Right lobe of liver (tissue), 6 donors: ENCODE data around the gene CD8A. TPM values are rescaled to one million over a fixed set of nuclear protein-coding genes. Genes with fewer than 3 reads are reported as not detected.

Experiments used
- ATAC-seq, 4 donors: fragments of 200-7000 bp; cut with Tn5 transposase; one replicate each; pipeline ENCODE4 v1.9.1; 2020; ENCODE audit warnings: mild to moderate bottlenecking in 4 of 4, moderate library complexity in 4 of 4
- DNase-seq, 3 donors: peaks; one replicate each; pipeline ENCODE4 v3.0.0-alpha.2; 2020
- H3K27ac ChIP-seq, 3 donors: fragments of 200-600 bp; one replicate each; pipeline ENCODE4 v1.8.0; 2022
- H3K27me3 ChIP-seq, 2 donors: fragments of 200-600 bp; one replicate each; pipeline ENCODE4 v1.8.0; 2022
- H3K36me3 ChIP-seq, 4 donors: fragments of 200-600 bp; sonication (generic) in 1 of 4; one replicate each; pipeline versions ENCODE4 v1.5.1 to v1.8.0; 2017 to 2022; ENCODE audit warnings: control low read depth in 1 of 4
- H3K4me1 ChIP-seq, 4 donors: fragments of 200-600 bp; sonication (generic) in 1 of 4; one replicate each; pipeline versions ENCODE4 v1.5.1 to v1.8.0; 2017 to 2022; ENCODE audit warnings: control low read depth in 1 of 4
- H3K4me3 ChIP-seq, 3 donors: fragments of 200-600 bp; one replicate each; pipeline ENCODE4 v1.8.0; 2022
- H3K9me3 ChIP-seq, 4 donors: fragments of 200-600 bp; sonication (generic) in 1 of 4; one replicate each; pipeline versions ENCODE4 v1.5.1 to v1.8.0; 2017 to 2022; ENCODE audit warnings: control low read depth in 1 of 4
- POLR2A ChIP-seq: fragments of 450-650 bp; IDR thresholded peaks from one replicate; pipeline ENCODE4 v1.6.1; 2017; ENCODE audit warnings: antibody characterized with exemption, mild to moderate bottlenecking
- WGBS: methylation state at CpG from one replicate; pipeline ENCODE4 v1.1.6; 2018; ENCODE audit warnings: low coverage, low lambda C conversion rate; ENCODE audit not compliant: insufficient coverage; ENCODE audit errors: missing lambda C conversion rate; 5-methylcytosine and 5-hydroxymethylcytosine counted together
- intact Hi-C, 2 donors: fragments of 100-400 bp; cut with DNase I; formaldehyde crosslinking; loops; one replicate each; pipeline versions ENCODE4 v1.11.2 to v1.14.1; 2022
- total RNA-seq, 6 experiments: library from RNA; depleted of rRNA in 2 of 6; stranded (reverse); fragments of >200 nt in 2 of 6; fragmentation: NEBNext Ultra II Directional in 3 of 6; extraction: Animal tissue kit (Norgen Biotek cat#: 25700) in 3 of 6; gene quantifications; one replicate each; pipeline versions ENCODE4 v1.1.0 to v1.2.4, GENCODE V29; 2016 to 2023
- TF ChIP-seq, protein P1 (sequence below), 4 donors: fragments of 200-600 bp in 3 of 4; fragments of 450-650 bp in 1 of 4; IDR thresholded peaks; one replicate each; pipeline versions ENCODE4 v1.5.1 to v1.8.0; 2016 to 2022; ENCODE audit warnings: antibody characterized with exemption in 4 of 4, mild to moderate bottlenecking in 2 of 4
- donor health status: DM: no; HTN: yes; CAD: no.
- donor health status: DM: no; HTN: no; CAD: no.
- donor health status: DM: no; HTN: no; CAD: no.
- donor health status: DM: no; HTN: yes; CAD: no.
- donor health status: DM: no; HTN: yes; CAD: no.

Gene CD8A
- total RNA-seq, 6 experiments from 2014 or later, result 0.26 to 1.1 (median 0.61) TPM

DNA sequence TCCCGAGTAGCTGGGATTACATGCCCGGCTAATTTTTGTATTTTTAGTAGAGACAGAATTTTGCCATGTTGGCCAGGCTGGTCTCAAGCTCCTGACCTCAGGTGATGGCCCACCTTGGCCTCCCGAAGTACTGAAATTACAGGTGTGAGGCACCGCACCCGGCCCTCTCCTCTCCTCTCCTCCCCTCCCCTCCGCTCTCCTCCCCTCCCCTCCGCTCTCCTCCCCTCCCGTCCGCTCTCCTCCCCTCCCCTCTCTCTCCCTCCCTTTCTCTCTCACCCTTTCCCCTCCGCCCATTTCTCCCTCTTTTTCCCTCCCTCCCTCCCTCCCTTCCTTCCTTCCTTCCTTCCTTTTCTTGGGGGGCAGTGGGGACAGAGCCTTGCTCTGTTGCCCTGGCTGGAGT is 42.6 kb upstream of the CD8A start:
- H3K27ac ChIP-seq, result no peak overlapping the region
- H3K27me3 ChIP-seq, result no peaks in the 10 kb centered on the region
- 64% methylated on average over 6 of the region's 10 CpGs for WGBS
- TF ChIP-seq, protein P1, sequence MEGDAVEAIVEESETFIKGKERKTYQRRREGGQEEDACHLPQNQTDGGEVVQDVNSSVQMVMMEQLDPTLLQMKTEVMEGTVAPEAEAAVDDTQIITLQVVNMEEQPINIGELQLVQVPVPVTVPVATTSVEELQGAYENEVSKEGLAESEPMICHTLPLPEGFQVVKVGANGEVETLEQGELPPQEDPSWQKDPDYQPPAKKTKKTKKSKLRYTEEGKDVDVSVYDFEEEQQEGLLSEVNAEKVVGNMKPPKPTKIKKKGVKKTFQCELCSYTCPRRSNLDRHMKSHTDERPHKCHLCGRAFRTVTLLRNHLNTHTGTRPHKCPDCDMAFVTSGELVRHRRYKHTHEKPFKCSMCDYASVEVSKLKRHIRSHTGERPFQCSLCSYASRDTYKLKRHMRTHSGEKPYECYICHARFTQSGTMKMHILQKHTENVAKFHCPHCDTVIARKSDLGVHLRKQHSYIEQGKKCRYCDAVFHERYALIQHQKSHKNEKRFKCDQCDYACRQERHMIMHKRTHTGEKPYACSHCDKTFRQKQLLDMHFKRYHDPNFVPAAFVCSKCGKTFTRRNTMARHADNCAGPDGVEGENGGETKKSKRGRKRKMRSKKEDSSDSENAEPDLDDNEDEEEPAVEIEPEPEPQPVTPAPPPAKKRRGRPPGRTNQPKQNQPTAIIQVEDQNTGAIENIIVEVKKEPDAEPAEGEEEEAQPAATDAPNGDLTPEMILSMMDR (IDR thresholded peaks at IDR 0.05), result no peak
- no peak for TF ChIP-seq POLR2A
- H3K36me3 ChIP-seq, result no peaks in the 10 kb centered on the region
- H3K9me3 ChIP-seq, result no peaks in the 10 kb centered on the region
- intact Hi-C loops, result no loop called here
- no peaks in the 10 kb centered on the region for H3K4me1 ChIP-seq
- ATAC-seq (no peak), DNase-seq (no peak)
- no peak overlapping the region for H3K4me3 ChIP-seq

DNA sequence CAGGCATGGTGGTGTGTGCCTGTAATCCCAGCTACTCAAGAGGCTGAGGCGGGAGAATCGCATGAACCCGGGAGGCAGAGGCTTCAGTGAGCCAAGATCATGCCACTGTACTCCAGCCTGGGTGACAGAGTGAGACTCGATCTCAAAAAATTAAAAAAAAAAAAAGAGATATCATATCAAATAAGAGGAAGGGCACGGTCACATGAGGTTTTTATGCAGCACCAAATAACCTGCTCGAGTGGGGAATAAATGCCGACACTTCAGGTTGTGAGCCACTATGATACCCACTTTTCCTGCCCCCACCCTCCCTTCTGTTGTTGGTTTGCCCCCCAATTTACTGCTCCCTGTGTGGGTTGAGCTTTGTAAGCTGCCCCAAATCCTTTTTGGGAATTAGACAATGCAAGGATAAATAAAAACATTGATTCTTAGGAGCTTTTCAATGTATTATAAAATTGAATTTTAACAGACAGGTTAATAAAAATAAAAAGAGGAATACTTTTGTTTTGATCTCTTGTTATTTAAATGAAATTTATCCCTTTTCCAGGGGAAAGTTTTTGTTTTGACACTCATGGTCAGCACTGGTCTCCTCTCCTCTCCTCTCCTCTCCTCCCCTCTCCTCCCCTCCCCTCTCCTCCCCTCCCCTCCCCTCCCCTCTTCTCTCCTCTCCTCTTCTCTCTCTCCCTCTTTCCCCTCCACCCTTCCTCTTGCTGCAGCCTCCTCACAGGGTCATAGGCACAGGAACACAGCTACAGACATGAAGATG is 41.8 kb upstream of the CD8A start:
- Histone ChIP-seq H3K36me3 (no peaks in the 10 kb centered on the region), H3K4me3 (no peak overlapping the region)
- 75% methylated on average over 7 of the region's 7 CpGs for WGBS

DNA sequence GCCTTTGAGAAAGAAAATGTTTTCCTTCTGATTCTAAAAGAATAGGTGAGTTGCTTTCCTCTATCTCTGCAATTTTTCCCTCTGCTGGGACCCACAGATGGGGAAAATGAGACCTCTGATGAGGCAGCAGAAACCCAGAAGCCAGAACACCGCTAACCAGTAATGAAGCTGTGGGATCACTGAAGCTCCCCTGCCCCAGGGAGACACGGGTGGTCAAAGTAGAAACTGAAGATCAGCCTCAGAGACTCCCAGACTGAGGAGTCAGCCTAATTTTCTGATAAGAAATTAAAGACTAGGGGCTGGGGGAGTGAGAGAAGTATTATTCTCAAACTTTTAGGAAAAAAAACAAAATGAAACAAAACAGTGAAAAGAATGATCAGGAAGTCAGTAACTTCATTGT is 40.8 kb upstream of the CD8A start:
- no peak for TF ChIP-seq POLR2A
- TF ChIP-seq, protein P1 (IDR thresholded peaks at IDR 0.05), result no peak
- WGBS, result 9% methylated on average over 2 of the region's 2 CpGs
- no peak overlapping the region for H3K27ac ChIP-seq
- no peaks in the 10 kb centered on the region for H3K4me1 ChIP-seq
- ATAC-seq, result no peak
- no peaks in the 10 kb centered on the region for H3K9me3 ChIP-seq
- H3K36me3 ChIP-seq, result no peaks in the 10 kb centered on the region
- intact Hi-C loops, result no loop called here
- H3K27me3 ChIP-seq, result no peaks in the 10 kb centered on the region
- no peak overlapping the region for H3K4me3 ChIP-seq
- no peak for DNase-seq

More for the DNA sequence above, 41.8 kb upstream of the CD8A start:
- DNase-seq (no peak), ATAC-seq (no peak)
- Histone ChIP-seq H3K4me1 (no peaks in the 10 kb centered on the region), H3K27me3 (no peaks in the 10 kb centered on the region), H3K27ac (no peak overlapping the region), H3K9me3 (no peaks in the 10 kb centered on the region)
- intact Hi-C loops, result no loop called here
- TF ChIP-seq POLR2A, result no peak
- TF ChIP-seq, protein P1 (IDR thresholded peaks at IDR 0.05), result no peak

DNA sequence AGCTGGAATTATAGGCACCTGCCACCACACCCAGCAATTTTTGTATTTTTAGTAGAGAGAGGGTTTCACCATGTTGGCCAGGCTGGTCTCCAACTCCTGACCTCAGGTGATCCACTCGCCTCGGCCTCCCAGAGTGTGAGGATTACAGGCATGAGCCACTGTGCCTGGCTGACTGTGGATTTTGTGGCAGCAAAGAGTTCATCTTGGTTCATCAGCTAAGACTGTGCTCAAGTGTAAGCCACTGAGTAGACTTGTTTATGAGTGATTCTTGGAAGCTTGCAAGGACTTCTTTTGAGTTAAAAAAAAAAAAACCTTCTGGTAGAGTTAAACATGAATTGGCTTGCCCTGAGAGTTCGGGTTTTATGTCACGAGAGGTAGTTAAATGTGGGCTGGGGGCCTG is 36.2 kb upstream of the CD8A start:
- H3K4me3 ChIP-seq, result no peak overlapping the region
- H3K4me1 ChIP-seq, result no peaks in the 10 kb centered on the region
- H3K9me3 ChIP-seq, result no peaks in the 10 kb centered on the region
- DNase-seq (no peak), ATAC-seq (no peak)
- WGBS, result 92% methylated on average over 2 of the region's 4 CpGs
- H3K36me3 ChIP-seq, result no peaks in the 10 kb centered on the region
- TF ChIP-seq POLR2A, result no peak
- TF ChIP-seq, protein P1 (IDR thresholded peaks at IDR 0.05), result no peak
- intact Hi-C loops, result no loop called here
- H3K27ac ChIP-seq, result no peak overlapping the region
- H3K27me3 ChIP-seq, result no peaks in the 10 kb centered on the region
